H1 (cell line): ENCODE data around the gene ATP1A1. TPM values are rescaled to one million over a fixed set of nuclear protein-coding genes. Genes with fewer than 3 reads are reported as not detected.

Source experiments
- CTCF ChIA-PET: fragments of 300-600 bp; sonication (Branson Sonifier 250); formaldehyde crosslinking; loops from one replicate; lab custom pipeline; 2021; ENCODE audit not compliant: partially characterized antibody; lab: Charles Lee
- POLR2A ChIA-PET: fragments of 300-600 bp; sonication (Branson Sonifier 250); formaldehyde crosslinking; loops from one replicate; lab custom pipeline; 2021; ENCODE audit warnings: inconsistent platforms; ENCODE audit not compliant: partially characterized antibody; lab: Charles Lee
- DNase-seq, 2 experiments: peaks; one replicate each; pipeline versions ENCODE4 v3.0.0 to v3.0.0-alpha.2; 2010 to 2022; ENCODE audit warnings: low spot score in 2 of 2, low read depth in 1 of 2, mixed read lengths in 1 of 2
- FAIRE-seq: peaks from 2 replicates; lab custom pipeline; 2011; peaks lifted over from hg19 to GRCh38; lab: Jason Lieb, UNC
- H2AFZ ChIP-seq: 2 replicates; pipeline ENCODE4 v1.8.1; 2012; ENCODE audit warnings: low read length, inconsistent platforms
- H2AK5ac ChIP-seq: 2 replicates; pipeline ENCODE4 v1.6.1; 2013; ENCODE audit warnings: low read depth, low read length
- H2BK120ac ChIP-seq: replicated peaks from 2 replicates; pipeline ENCODE3; 2013; ENCODE audit warnings: low read depth, low read length, inconsistent platforms
- H2BK12ac ChIP-seq: 2 replicates; pipeline ENCODE4 v1.6.1; 2013; ENCODE audit warnings: low read depth, low read length
- H2BK15ac ChIP-seq: 2 replicates; pipeline ENCODE4 v1.6.1; 2013; ENCODE audit warnings: low read length
- H2BK20ac ChIP-seq: 2 replicates; pipeline ENCODE4 v1.6.1; 2013; ENCODE audit warnings: low read length
- H2BK5ac ChIP-seq: 2 replicates; pipeline ENCODE4 v1.6.1; 2013; ENCODE audit warnings: low read depth, low read length
- H3K14ac ChIP-seq: 2 replicates; pipeline ENCODE4 v1.6.1; 2013; ENCODE audit warnings: inconsistent platforms; ENCODE audit not compliant: insufficient read length
- H3K18ac ChIP-seq: 2 replicates; pipeline ENCODE4 v1.6.1; 2013; ENCODE audit warnings: low read length; ENCODE audit errors: extremely low read depth
- H3K23ac ChIP-seq: 2 replicates; pipeline ENCODE4 v1.6.1; 2013; ENCODE audit warnings: inconsistent platforms; ENCODE audit not compliant: insufficient read length
- H3K23me2 ChIP-seq: 2 replicates; pipeline ENCODE4 v1.6.1; 2013; ENCODE audit warnings: low read depth, low read length
- H3K27ac ChIP-seq: 2 replicates; pipeline ENCODE4 v1.6.1; 2011; ENCODE audit warnings: low read depth, low read length, inconsistent platforms
- H3K27me3 ChIP-seq, 4 experiments: replicated peaks in 1 of 4; 1 replicate in 1 of 4; 2 replicates in 3 of 4; pipeline versions ENCODE4 v1.6.1 to v1.8.1; 2011 to 2013; ENCODE audit warnings: low read length in 3 of 4, mild to moderate bottlenecking in 3 of 4, inconsistent platforms in 2 of 4, mixed read lengths in 2 of 4, moderate library complexity in 1 of 4; ENCODE audit not compliant: control insufficient read depth in 3 of 4, insufficient read depth in 3 of 4; ENCODE audit errors: extremely low read depth in 1 of 4
- H3K36me3 ChIP-seq, 4 experiments: 2 replicates each; pipeline versions ENCODE4 v1.6.1 to v1.8.1; 2011 to 2013; ENCODE audit warnings: mild to moderate bottlenecking in 4 of 4, low read length in 3 of 4, moderate library complexity in 2 of 4, control low read depth in 1 of 4, inconsistent platforms in 1 of 4; ENCODE audit not compliant: insufficient read depth in 4 of 4, control insufficient read depth in 2 of 4
- H3K4ac ChIP-seq: replicated peaks from 2 replicates; pipeline ENCODE3; 2013; ENCODE audit warnings: low read length, low read depth, mixed read lengths, inconsistent platforms; ENCODE audit not compliant: insufficient read length
- H3K4me1 ChIP-seq, 4 experiments: replicated peaks in 1 of 4; 1 replicate in 1 of 4; 2 replicates in 3 of 4; pipeline versions ENCODE4 v1.6.1 to v1.8.1; 2011 to 2013; ENCODE audit warnings: low read length in 3 of 4, inconsistent platforms in 2 of 4, mixed read lengths in 1 of 4; ENCODE audit not compliant: insufficient read depth in 4 of 4, control insufficient read depth in 3 of 4
- H3K4me2 ChIP-seq, 2 experiments: 2 replicates each; pipeline versions ENCODE4 v1.6.1 to v1.8.1; 2011 to 2013; ENCODE audit warnings: low read depth in 2 of 2, low read length in 2 of 2, control low read depth in 1 of 2, inconsistent platforms in 1 of 2, mild to moderate bottlenecking in 1 of 2; ENCODE audit not compliant: insufficient read depth in 1 of 2
- H3K4me3 ChIP-seq, 4 experiments: fragments of 200-600, 300-600 bp in 1 of 4; sonication (generic), shearing (Covaris generic), sonication (Bioruptor Twin) in 1 of 4; 2 replicates each; pipeline versions ENCODE4 v1.5.1 to v1.8.1; 2011 to 2016; ENCODE audit warnings: low read length in 4 of 4, low read depth in 3 of 4, control low read depth in 2 of 4, inconsistent platforms in 2 of 4, mild to moderate bottlenecking in 2 of 4, mixed read lengths in 1 of 4, moderate library complexity in 1 of 4; ENCODE audit not compliant: insufficient read depth in 2 of 4; ENCODE audit errors: extremely low read depth in 1 of 4
- H3K56ac ChIP-seq: replicated peaks from 2 replicates; pipeline ENCODE3; 2013; ENCODE audit warnings: low read depth, mild to moderate bottlenecking, mixed read lengths, low read length, inconsistent platforms; ENCODE audit not compliant: insufficient read length
- H3K79me1 ChIP-seq: 2 replicates; pipeline ENCODE4 v1.6.1; 2013; ENCODE audit warnings: low read depth, low read length, control low read depth
- H3K79me2 ChIP-seq, 2 experiments: 2 replicates each; pipeline versions ENCODE4 v1.6.1 to v1.8.1; 2012 to 2013; ENCODE audit warnings: low read length in 2 of 2, mild to moderate bottlenecking in 2 of 2, inconsistent platforms in 1 of 2; ENCODE audit not compliant: insufficient read depth in 2 of 2, control insufficient read depth in 1 of 2
- H3K9ac ChIP-seq, 4 experiments: replicated peaks in 1 of 4; 1 replicate in 1 of 4; 2 replicates in 3 of 4; pipeline versions ENCODE4 v1.6.1 to v1.8.1; 2011 to 2013; ENCODE audit warnings: low read depth in 3 of 4, low read length in 3 of 4, control low read depth in 2 of 4, mild to moderate bottlenecking in 2 of 4, moderate library complexity in 2 of 4, inconsistent platforms in 1 of 4; ENCODE audit errors: extremely low read depth in 1 of 4
- H3K9me3 ChIP-seq, 2 experiments: 2 replicates each; pipeline versions ENCODE4 v1.6.1 to v1.8.1; 2012 to 2013; ENCODE audit warnings: mild to moderate bottlenecking in 2 of 2, moderate library complexity in 2 of 2, control low read depth in 1 of 2, inconsistent platforms in 1 of 2, low read depth in 1 of 2, low read length in 1 of 2, mixed read lengths in 1 of 2; ENCODE audit not compliant: insufficient read depth in 2 of 2
- H4K20me1 ChIP-seq, 2 experiments: replicated peaks in 1 of 2; 2 replicates each; pipeline versions ENCODE3 to v1.8.1; 2011 to 2013; ENCODE audit warnings: inconsistent platforms in 2 of 2, low read length in 2 of 2, mild to moderate bottlenecking in 1 of 2; ENCODE audit not compliant: insufficient read depth in 2 of 2, control insufficient read depth in 1 of 2
- H4K5ac ChIP-seq: 2 replicates; pipeline ENCODE4 v1.6.1; 2013; ENCODE audit warnings: low read length, low read depth, mixed read lengths, inconsistent platforms; ENCODE audit not compliant: insufficient read length
- H4K8ac ChIP-seq: 2 replicates; pipeline ENCODE4 v1.8.0; 2013; ENCODE audit warnings: mild to moderate bottlenecking, moderate library complexity, low read length, inconsistent platforms; ENCODE audit not compliant: insufficient read depth; ENCODE audit errors: extremely low read depth
- H4K91ac ChIP-seq: replicated peaks from 2 replicates; pipeline ENCODE3; 2013; ENCODE audit warnings: low read length, mixed read lengths, inconsistent platforms; ENCODE audit not compliant: insufficient read length
- CEBPB ChIP-seq: IDR thresholded peaks from 2 replicates; pipeline ENCODE4 v1.6.1; 2012; ENCODE audit warnings: low read depth, low read length
- WGBS, 2 experiments: shearing (Covaris generic) in 1 of 2; methylation state at CpG; one replicate each; pipeline versions ENCODE4 v1.1.6 to v1.1.7; 2013 to 2015; ENCODE audit warnings: low lambda C conversion rate in 2 of 2, mixed read lengths in 2 of 2, inconsistent platforms in 1 of 2, low coverage in 1 of 2, missing lambda C conversion rate in 1 of 2; ENCODE audit not compliant: insufficient replicate concordance in 2 of 2, insufficient coverage in 1 of 2, insufficient read length in 1 of 2; ENCODE audit errors: extremely low coverage in 1 of 2, missing lambda C conversion rate in 1 of 2; 5-methylcytosine and 5-hydroxymethylcytosine counted together
- polyA plus RNA-seq, 7 experiments: library from polyadenylated mRNA; depleted of rRNA in 3 of 7; stranded (reverse) in 5 of 7; unstranded in 2 of 7; fragments of >200 nt in 5 of 7; fragments of 200-250 nt in 2 of 7; gene quantifications; 1 replicate in 5 of 7; 2 replicates in 1 of 7; 4 replicates in 1 of 7; pipeline versions ENCODE4 v1.2.1 to v1.2.3, GENCODE V29; 2011 to 2013; ENCODE audit warnings: missing spikeins in 2 of 7, mixed read lengths in 2 of 7
- total RNA-seq: library from RNA; stranded (reverse); fragmentation: NEBNext Ultra II Directional; extraction: Animal tissue kit (Norgen Biotek cat#: 25700); gene quantifications from 2 replicates; pipeline ENCODE4 v1.2.1, GENCODE V29; 2021
- TF ChIP-seq, protein P1 (sequence below): IDR thresholded peaks from 2 replicates; pipeline ENCODE4 v1.6.1; 2012; ENCODE audit warnings: inconsistent platforms

Gene ATP1A1
- total and polyA plus RNA-seq, 2 of the 8 experiments (the other 6 are each of a cell fraction or from before 2014, with no cell fraction given) = 222 to 325 TPM

DNA sequence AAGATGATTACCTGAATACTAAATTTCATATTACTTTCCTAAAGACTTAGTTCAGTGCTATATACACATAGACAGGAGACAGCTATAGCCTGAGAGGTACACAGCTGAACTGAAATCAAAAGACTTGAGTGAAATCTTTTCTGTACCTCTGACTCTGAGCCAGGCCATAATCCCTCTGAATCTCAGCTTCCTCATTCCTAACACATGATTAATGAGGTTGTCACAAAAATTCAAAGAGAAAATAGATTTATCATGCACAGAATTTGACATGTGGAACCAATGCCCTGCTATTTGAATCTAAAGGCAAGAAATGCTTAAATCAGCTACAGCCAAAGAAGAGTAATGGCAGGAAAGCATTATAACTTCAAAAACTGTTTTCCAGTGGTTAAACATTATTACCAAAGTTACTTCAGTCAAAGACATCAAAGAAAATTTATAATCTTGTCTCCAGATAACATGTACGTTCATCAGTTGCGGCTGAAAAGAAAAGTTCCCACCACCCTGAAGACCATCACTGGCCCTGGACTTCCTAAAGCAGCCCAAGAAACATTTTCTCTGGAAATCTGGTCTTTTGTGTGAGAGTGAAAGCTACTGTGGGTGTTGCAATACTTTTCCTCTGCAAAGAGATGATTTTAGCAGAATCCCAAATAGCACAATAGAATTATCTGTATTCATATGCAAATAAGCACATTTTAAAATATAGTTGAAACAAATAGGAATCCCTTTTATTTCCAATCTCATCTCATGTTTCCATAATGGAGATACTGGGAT lies 13.8 kb upstream of the ATP1A1 start:
- Histone ChIP-seq H2BK5ac (no peak overlapping the region), H3K4me3 (no peak overlapping the region), H3K9ac (no peak overlapping the region), H3K27ac (no peak overlapping the region), H4K20me1 (no peaks in the 10 kb centered on the region), H3K4me1 (no peaks in the 10 kb centered on the region; a peak in 1 of 7 replicates), H3K23ac (no peak overlapping the region), H2BK12ac (no peak overlapping the region), H4K8ac (no peak overlapping the region), H3K14ac (no peak overlapping the region), H3K36me3 (no peaks in the 10 kb centered on the region), H3K4me2 (no peak overlapping the region), H3K56ac (no peak overlapping the region), H4K5ac (no peak overlapping the region), H3K18ac (no peak overlapping the region), H2BK20ac (no peak overlapping the region), H2AFZ (no peak overlapping the region), H3K27me3 (no peaks in the 10 kb centered on the region), H2BK15ac (no peak overlapping the region), H2BK120ac (no peak overlapping the region), H3K79me1 (no peaks in the 10 kb centered on the region), H2AK5ac (no peak overlapping the region), H3K79me2 (no peaks in the 10 kb centered on the region), H3K23me2 (no peaks in the 10 kb centered on the region), H4K91ac (no peak overlapping the region), H3K9me3 (no peaks in the 10 kb centered on the region), H3K4ac (no peak overlapping the region)
- FAIRE-seq (no peak), DNase-seq (no peak)
- WGBS, 2 experiments = 78% methylated on average over 2 of the region's 2 CpGs; no CpG with 5 or more reads in 1 of the 2 experiments
- TF ChIP-seq, protein P1, sequence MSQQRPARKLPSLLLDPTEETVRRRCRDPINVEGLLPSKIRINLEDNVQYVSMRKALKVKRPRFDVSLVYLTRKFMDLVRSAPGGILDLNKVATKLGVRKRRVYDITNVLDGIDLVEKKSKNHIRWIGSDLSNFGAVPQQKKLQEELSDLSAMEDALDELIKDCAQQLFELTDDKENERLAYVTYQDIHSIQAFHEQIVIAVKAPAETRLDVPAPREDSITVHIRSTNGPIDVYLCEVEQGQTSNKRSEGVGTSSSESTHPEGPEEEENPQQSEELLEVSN = no peak
- 0 out of 2 replicates have a peak, but pooled peaks have one; percentile 15 for TF ChIP-seq CEBPB
- ChIA-PET CTCF (interaction anchor here (0.5 to 3.3 kb wide), 3 partner anchors 8 to 27 kb away, joined by 3 to 14 read pairs (median 4); no protein-coding TSS in a partner anchor), POLR2A (interaction anchor here (1.3 to 2.4 kb wide), 2 partner anchors 15 to 32 kb away, joined by 3 to 8 read pairs; partner anchors contain the start of gene ATP1A1)
